ENCODE data around the gene ELOVL6. TPM values are rescaled to one million over a fixed set of nuclear protein-coding genes. Genes with fewer than 3 reads are reported as not detected.

ELOVL6 gene
- total RNA-seq, 2 experiments from 2014 or later, result 8.5 to 9.7 TPM

DNA sequence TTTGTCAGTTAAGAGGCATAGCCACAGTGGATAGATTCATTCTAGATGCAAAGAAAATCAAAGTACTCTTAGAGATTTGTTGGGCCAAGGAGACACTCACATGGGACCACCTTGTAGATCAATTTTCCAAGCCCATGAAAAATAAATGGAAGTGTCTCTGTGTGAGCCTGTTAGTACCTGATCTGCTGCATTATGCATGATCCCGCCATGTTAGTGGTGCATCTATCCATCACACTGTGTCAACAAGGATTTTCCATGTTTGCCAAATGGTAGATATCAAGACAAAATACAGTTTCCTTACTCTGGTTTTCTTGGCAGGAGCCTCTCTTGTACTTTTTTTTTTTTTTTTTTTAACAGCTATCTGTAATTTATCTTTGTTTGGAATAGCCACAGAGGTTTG, 173.4 kb downstream of the ELOVL6 start:
- Mint-ChIP-seq H3K27ac (no peak overlapping the region), H3K4me1 (ENCODE audit: low read depth) (peaks cover 5% of the 10 kb centered on the region), H3K4me3 (no peak overlapping the region), H3K9me3 (no peaks in the 10 kb centered on the region), H3K27me3 (no peaks in the 10 kb centered on the region), H3K36me3 (no peaks in the 10 kb centered on the region)
- CTCF ChIA-PET, result interaction anchor here (1.3 to 1.6 kb wide), 2 partner anchors 24 to 27 kb away, joined by 3 to 5 read pairs; no protein-coding TSS in a partner anchor
- no peak for DNase-seq
- POLR2A ChIA-PET, result interaction anchor here (0.6 kb wide), 1 partner anchor 221 kb away, joined by 3 read pairs; no protein-coding TSS in a partner anchor
- intact Hi-C loops (cut with micrococcal nuclease), result no loop called here

DNA sequence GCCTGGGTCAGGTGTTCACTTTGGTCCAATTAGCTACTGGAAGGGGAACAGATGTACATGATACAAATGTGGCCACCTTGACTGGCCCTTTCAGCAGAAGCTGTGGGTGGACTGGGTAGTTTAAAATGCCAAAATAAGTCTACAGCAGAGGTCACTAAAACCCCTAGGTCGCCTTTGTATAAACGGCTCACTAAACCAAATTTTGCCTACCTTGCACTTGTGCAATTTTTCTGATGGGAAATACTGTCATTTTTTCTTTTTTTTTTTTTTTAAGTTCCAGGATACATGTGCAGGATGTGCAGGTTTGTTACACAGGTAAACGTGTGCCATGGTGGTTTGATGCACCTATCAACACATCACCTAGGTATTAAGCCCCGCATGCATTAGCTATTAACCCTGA, 176.0 kb downstream of the ELOVL6 start:
- H3K36me3 Mint-ChIP-seq, result no peaks in the 10 kb centered on the region
- intact Hi-C loops (cut with micrococcal nuclease), result no loop called here
- CTCF ChIA-PET, result interaction anchor here (0.7 to 2.0 kb wide), 3 partner anchors 322 to 495 kb away, joined by 3 to 5 read pairs (median 4); no protein-coding TSS in a partner anchor

DNA sequence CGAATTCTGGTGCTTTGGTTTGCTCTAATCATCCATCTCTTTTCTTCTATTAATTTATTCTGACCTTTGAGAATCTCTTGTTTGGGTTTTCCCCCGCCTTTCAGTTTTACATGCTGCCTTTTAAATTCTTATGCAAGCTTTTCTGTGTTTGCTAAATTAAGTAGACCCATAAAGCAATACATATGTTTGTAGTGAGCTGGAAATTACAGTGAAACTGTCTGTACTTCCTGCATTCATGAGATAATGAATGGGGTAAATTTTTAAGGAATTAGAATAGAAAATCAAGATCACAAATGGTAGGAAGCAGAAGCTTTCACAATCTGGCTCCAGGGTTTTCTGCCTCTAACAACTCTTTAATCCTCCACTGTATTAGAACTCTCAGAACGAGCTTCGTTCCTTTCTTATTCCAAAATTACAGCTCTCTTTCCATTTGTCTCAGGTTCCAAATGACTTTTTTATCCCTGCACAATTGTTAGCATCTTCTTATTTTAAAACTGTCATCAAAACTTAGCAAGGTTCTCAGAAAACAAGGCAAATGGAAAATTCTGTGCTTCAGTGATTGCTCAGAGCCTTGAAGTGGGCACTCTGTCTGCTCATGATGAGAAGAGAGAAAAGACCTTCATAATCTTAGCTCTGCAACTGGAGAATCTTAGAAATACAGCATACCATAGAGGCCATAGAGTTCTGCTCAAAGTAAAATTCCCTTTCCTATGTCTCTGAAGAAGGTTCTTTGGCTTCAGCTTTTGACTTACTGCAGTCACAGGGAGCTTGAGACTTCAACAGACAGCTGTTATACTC, 177.6 kb downstream of the ELOVL6 start:
- Mint-ChIP-seq H3K4me1 (ENCODE audit: low read depth) (peaks cover 8% of the 10 kb centered on the region), H3K36me3 (peaks cover 6% of the 10 kb centered on the region), H3K4me3 (no peak overlapping the region), H3K27ac (no peak overlapping the region), H3K9me3 (peaks cover 6% of the 10 kb centered on the region), H3K27me3 (no peaks in the 10 kb centered on the region)
- CTCF ChIA-PET, result interaction anchor here (1.3 to 1.6 kb wide), 3 partner anchors 31 to 498 kb away, joined by 3 to 5 read pairs (median 4); no protein-coding TSS in a partner anchor
- DNase-seq, result no peak
- POLR2A ChIA-PET, result no interaction called here
- intact Hi-C loops (cut with micrococcal nuclease), result no loop called here

More for the DNA sequence above, 176.0 kb downstream of the ELOVL6 start:
- peaks cover 8% of the 10 kb centered on the region for H3K4me1 Mint-ChIP-seq (ENCODE audit: low read depth)
- no peak overlapping the region for H3K4me3 Mint-ChIP-seq
- H3K9me3 Mint-ChIP-seq, result no peaks in the 10 kb centered on the region
- no peak overlapping the region for H3K27ac Mint-ChIP-seq
- DNase-seq, result no peak
- POLR2A ChIA-PET, result no interaction called here
- no peaks in the 10 kb centered on the region for H3K27me3 Mint-ChIP-seq

DNA sequence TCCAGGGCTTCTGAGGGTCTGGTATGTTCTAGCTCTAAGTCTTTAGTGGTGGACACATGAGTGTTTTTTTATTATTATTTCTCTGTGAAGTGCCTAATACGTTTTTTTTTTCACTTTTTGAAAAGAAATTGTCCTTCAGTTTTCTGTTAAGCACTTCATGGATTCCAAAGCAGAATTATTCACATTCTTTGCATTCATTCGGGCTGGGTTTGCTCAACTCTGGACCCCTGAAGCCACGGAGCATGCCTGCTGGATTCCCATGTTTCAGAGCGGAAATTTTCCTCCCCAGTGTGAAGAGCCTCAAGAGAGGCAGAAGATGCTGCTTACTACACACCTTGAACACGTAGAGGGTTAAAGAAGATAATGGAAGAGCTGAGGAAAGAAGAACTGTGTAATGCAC, 178.3 kb downstream of the ELOVL6 start:
- CTCF ChIA-PET, result interaction anchor here (0.6 to 1.6 kb wide), 5 partner anchors 14 to 1116 kb away, joined by 3 to 7 read pairs (median 4); no protein-coding TSS in a partner anchor

DNA sequence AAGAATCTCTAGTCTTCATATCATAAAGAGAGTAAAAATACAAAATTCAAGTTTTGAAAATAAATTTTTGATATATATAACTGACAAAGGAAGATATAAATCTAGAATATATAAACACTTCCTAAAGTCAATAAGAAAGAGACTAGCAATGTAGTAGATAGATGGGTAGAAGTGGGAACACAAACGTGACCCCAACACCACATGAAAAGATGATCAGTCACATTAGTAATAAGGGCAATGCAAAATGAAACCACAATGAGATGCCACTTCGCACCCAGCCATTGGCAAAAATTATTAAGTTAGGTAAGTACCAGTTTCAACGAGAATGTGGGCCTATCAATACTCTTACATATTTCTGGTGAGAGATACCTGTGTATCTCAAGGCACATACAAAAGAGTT, 179.3 kb downstream of the ELOVL6 start:
- intact Hi-C loops (cut with micrococcal nuclease), result no loop called here
- no peak overlapping the region for H3K4me3 Mint-ChIP-seq
- ChIA-PET POLR2A (no interaction called here), CTCF (interaction anchor here (1.3 kb wide), 1 partner anchor 13 kb away, joined by 4 read pairs; no protein-coding TSS in a partner anchor)
- peaks cover 6% of the 10 kb centered on the region for H3K9me3 Mint-ChIP-seq
- no peak for DNase-seq
- peaks cover 8% of the 10 kb centered on the region for H3K4me1 Mint-ChIP-seq (ENCODE audit: low read depth)
- no peaks in the 10 kb centered on the region for H3K27me3 Mint-ChIP-seq
- peaks cover 6% of the 10 kb centered on the region for H3K36me3 Mint-ChIP-seq
- H3K27ac Mint-ChIP-seq, result no peak overlapping the region

More for the DNA sequence above, 178.3 kb downstream of the ELOVL6 start:
- H3K4me3 Mint-ChIP-seq, result no peak overlapping the region
- intact Hi-C loops (cut with micrococcal nuclease), result no loop called here
- POLR2A ChIA-PET, result no interaction called here
- H3K27me3 Mint-ChIP-seq, result no peaks in the 10 kb centered on the region
- peaks cover 6% of the 10 kb centered on the region for H3K36me3 Mint-ChIP-seq
- H3K4me1 Mint-ChIP-seq (ENCODE audit: low read depth), result peaks cover 8% of the 10 kb centered on the region
- H3K27ac Mint-ChIP-seq, result no peak overlapping the region
- no peak for DNase-seq
- H3K9me3 Mint-ChIP-seq, result peaks cover 6% of the 10 kb centered on the region

DNA sequence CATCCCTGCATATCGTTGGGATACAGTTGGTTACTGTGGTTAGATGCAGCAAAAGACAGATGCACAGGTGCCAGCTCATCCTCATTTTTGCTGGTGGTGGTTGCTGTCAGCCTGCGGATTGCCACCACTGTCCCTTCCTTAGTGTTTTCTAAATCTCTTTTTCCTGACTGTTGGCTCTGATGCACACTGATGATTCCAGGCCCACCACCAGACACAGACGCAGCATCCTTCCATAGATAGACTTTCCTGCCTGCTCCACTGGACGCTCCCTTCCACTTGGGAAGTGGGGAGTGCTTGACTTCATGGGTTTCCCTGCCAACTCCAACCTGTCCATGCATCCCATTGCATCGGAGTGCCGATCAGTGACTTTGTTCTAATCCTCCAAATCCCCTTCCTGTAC, 184.2 kb downstream of the ELOVL6 start:
- Mint-ChIP-seq H3K27ac (no peak overlapping the region), H3K36me3 (peaks cover 6% of the 10 kb centered on the region), H3K9me3 (peaks cover 6% of the 10 kb centered on the region), H3K27me3 (no peaks in the 10 kb centered on the region), H3K4me1 (ENCODE audit: low read depth) (peaks cover 1% of the 10 kb centered on the region), H3K4me3 (no peak overlapping the region)
- intact Hi-C loops (cut with micrococcal nuclease), result no loop called here
- ChIA-PET POLR2A (no interaction called here), CTCF (interaction anchor here (0.7 kb wide), 1 partner anchor 35 kb away, joined by 7 read pairs; no protein-coding TSS in a partner anchor)
- DNase-seq, result no peak

DNA sequence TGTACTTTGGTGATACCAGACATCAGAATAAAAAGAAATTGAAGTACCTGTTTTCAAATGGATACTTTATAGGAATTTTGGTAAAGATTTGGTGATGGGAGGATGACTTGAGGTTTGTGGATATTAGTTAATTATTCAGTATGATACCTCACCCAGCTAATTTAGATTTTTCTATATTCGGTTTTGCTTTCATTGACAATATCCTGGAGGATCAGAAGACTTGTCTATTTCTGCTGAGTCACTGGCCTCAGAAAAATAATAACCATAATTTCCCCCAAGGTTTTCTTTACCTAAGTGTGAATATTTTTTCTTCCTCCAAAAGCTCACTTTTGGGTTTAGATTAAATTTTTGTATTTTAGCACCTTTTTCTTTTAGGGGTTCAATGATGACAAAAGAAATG, 185.5 kb downstream of the ELOVL6 start:
- no peaks in the 10 kb centered on the region for H3K27me3 Mint-ChIP-seq
- peaks cover 6% of the 10 kb centered on the region for H3K36me3 Mint-ChIP-seq
- intact Hi-C loops (cut with micrococcal nuclease), result no loop called here
- H3K27ac Mint-ChIP-seq, result no peak overlapping the region
- no peaks in the 10 kb centered on the region for H3K4me1 Mint-ChIP-seq (ENCODE audit: low read depth)
- no peak overlapping the region for H3K4me3 Mint-ChIP-seq
- H3K9me3 Mint-ChIP-seq, result peaks cover 6% of the 10 kb centered on the region
- no peak for DNase-seq
- ChIA-PET CTCF (interaction anchor here (1.1 kb wide), 1 partner anchor 498 kb away, joined by 3 read pairs; no protein-coding TSS in a partner anchor), POLR2A (no interaction called here)

DNA sequence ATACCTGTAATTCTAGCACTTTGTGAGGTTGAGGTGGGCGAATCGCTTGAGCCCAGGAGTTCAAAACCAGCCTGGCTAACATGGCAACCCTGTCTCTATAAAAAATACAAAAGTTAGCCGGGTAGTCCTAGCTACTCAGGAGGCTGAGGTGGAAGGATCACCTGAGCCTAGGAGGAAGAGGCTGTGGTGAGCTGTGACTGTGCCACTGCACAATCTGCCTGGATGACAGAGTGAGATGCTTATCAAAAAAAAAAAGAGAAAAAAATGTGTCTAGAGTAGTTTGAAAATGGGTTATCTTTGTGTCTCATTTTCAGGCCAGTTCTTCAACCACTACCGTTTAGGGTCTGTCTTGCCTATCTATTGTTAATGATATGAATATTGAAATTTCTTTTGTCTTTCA, 187.6 kb downstream of the ELOVL6 start:
- intact Hi-C loops (cut with micrococcal nuclease), result no loop called here
- CTCF ChIA-PET, result interaction anchor here (0.6 to 8.3 kb wide), 4 partner anchors 9 to 502 kb away, joined by 3 to 211 read pairs (median 6); no protein-coding TSS in a partner anchor
- DNase-seq, result no peak
- no peaks in the 10 kb centered on the region for H3K4me1 Mint-ChIP-seq (ENCODE audit: low read depth)
- no peak overlapping the region for H3K4me3 Mint-ChIP-seq
- POLR2A ChIA-PET, result no interaction called here
- no peaks in the 10 kb centered on the region for H3K27me3 Mint-ChIP-seq
- H3K9me3 Mint-ChIP-seq, result no peaks in the 10 kb centered on the region
- H3K36me3 Mint-ChIP-seq, result no peaks in the 10 kb centered on the region
- no peak overlapping the region for H3K27ac Mint-ChIP-seq

DNA sequence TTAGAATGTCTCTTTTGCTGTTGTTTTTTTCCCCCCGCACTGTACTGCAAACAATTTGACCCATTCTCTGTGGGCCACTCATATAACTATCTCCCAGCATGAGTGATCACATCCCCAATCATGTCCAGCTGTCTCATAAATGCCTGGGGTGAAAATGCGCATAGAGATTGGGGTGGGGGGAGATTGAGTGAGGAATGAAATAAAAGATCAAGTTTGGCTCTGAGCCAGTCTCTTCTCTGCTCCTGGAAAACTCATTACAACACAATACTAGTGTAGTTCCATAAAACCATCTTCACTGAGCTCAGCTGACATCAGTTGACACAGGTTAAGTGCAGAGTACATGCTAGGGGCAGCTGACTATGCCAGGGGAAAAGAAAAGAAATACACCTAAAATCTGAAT, 188.9 kb downstream of the ELOVL6 start:
- intact Hi-C loops (cut with micrococcal nuclease), result no loop called here
- Mint-ChIP-seq H3K9me3 (no peaks in the 10 kb centered on the region), H3K27me3 (no peaks in the 10 kb centered on the region), H3K36me3 (no peaks in the 10 kb centered on the region), H3K27ac (no peak overlapping the region), H3K4me1 (ENCODE audit: low read depth) (peaks cover 2% of the 10 kb centered on the region), H3K4me3 (no peak overlapping the region)
- DNase-seq, result no peak
- ChIA-PET CTCF (interaction anchor here (2.1 to 8.3 kb wide), 2 partner anchors 10 to 503 kb away, joined by 7 to 211 read pairs; no protein-coding TSS in a partner anchor), POLR2A (no interaction called here)

DNA sequence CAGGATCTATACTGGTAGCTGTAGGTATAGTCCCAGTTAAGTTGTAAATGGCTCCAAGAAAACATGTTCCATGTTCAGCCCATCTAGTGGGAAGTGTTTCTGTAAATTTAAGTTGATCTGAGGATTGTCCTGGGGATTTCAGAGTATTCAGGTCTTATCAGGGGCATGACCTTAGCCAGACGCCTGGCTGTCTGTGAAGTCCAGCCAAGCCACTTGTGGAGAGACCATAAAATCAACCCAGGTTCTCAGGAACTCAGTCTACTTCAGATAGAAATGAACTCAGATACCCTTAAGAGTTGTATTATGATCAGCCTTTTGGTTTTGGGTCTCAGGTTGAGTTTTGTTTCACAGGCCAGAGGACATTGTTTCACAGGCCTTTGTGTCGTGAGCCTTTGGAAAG, 189.9 kb downstream of the ELOVL6 start:
- Mint-ChIP-seq H3K4me3 (no peak overlapping the region), H3K4me1 (ENCODE audit: low read depth) (peaks cover 2% of the 10 kb centered on the region), H3K27ac (no peak overlapping the region), H3K36me3 (no peaks in the 10 kb centered on the region), H3K9me3 (no peaks in the 10 kb centered on the region), H3K27me3 (no peaks in the 10 kb centered on the region)
- intact Hi-C loops (cut with micrococcal nuclease), result no loop called here
- ChIA-PET CTCF (interaction anchor here (1.4 to 8.3 kb wide), 2 partner anchors 9 to 504 kb away, joined by 4 to 211 read pairs; no protein-coding TSS in a partner anchor), POLR2A (no interaction called here)
- DNase-seq, result no peak

DNA sequence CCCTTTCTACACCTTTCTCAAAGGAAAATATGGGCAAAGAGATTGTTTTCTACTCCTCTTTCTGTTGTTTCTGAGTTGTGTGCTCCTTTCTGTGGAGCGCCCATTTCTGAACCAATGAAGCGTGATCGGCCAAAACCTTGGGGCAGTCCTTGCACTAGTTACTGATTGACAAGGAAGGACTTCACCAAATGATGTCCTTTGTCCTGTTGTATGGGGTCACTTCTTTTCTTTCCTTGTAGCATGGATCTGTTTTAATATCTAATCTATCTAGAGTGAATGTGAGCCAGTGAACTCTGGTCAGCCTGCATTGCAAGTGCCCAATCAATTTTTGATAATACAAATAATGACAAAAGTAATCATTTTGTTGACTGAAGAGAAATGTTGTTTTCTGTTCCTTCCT, 191.2 kb downstream of the ELOVL6 start:
- intact Hi-C loops (cut with micrococcal nuclease), result no loop called here
- Mint-ChIP-seq H3K36me3 (no peaks in the 10 kb centered on the region), H3K4me3 (no peak overlapping the region), H3K27ac (no peak overlapping the region), H3K27me3 (no peaks in the 10 kb centered on the region), H3K9me3 (no peaks in the 10 kb centered on the region), H3K4me1 (ENCODE audit: low read depth) (peaks cover 5% of the 10 kb centered on the region)
- no peak for DNase-seq
- CTCF ChIA-PET, result interaction anchor here (1.2 to 8.3 kb wide), 2 partner anchors 44 to 505 kb away, joined by 3 to 211 read pairs; no protein-coding TSS in a partner anchor
- POLR2A ChIA-PET, result no interaction called here

DNA sequence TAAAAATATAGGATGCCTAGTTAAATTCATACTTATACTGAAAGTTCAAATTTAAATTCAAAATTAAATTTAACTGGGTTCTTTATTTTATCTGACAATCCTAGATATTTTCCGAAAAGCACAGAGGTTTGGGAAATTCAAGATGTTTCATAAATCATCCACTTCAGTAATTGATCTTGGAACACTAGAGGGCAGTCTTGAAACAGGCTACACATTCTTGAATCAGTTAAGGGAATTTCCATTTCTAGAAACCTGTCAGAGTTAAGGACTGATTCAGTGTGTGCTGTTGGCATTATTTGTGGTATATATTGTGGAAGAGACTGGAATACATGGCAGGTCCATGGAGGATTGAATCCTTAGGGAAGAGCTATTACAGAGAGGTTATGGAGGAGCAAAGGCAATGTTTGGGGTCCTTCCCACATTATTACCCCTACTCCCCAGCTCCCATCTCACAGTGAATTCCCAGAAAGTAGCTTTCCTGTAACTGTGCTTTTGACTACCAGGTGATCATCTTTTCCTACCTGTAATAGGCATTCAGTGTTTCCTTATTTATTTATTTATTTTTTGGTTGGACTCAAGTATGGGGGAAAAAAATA, 192.9 kb downstream of the ELOVL6 start:
- no peak overlapping the region for H3K27ac Mint-ChIP-seq
- H3K9me3 Mint-ChIP-seq, result no peaks in the 10 kb centered on the region
- DNase-seq, result no peak
- no peaks in the 10 kb centered on the region for H3K27me3 Mint-ChIP-seq
- ChIA-PET POLR2A (no interaction called here), CTCF (interaction anchor here (0.6 to 8.3 kb wide), 14 partner anchors 8 to 585 kb away, joined by 3 to 211 read pairs (median 3); no protein-coding TSS in a partner anchor)
- peaks cover 6% of the 10 kb centered on the region for H3K4me1 Mint-ChIP-seq (ENCODE audit: low read depth)
- no peak overlapping the region for H3K4me3 Mint-ChIP-seq
- no peaks in the 10 kb centered on the region for H3K36me3 Mint-ChIP-seq
- intact Hi-C loops (cut with micrococcal nuclease), result loop anchor here (1.0 to 2.0 kb wide), 5 partner anchors 45 to 510 kb away; no protein-coding TSS in a partner anchor
